GM12874 (cell line): ENCODE data around the gene FMNL1.

Experiments used
- TF ChIP-seq, protein P1 (sequence below): IDR thresholded peaks from 2 replicates; pipeline ENCODE4 v1.5.1; 2011; ENCODE audit warnings: low read depth, mild to moderate bottlenecking, control low read depth, low read length, moderate library complexity; ENCODE audit not compliant: insufficient read depth

Gene FMNL1

DNA sequence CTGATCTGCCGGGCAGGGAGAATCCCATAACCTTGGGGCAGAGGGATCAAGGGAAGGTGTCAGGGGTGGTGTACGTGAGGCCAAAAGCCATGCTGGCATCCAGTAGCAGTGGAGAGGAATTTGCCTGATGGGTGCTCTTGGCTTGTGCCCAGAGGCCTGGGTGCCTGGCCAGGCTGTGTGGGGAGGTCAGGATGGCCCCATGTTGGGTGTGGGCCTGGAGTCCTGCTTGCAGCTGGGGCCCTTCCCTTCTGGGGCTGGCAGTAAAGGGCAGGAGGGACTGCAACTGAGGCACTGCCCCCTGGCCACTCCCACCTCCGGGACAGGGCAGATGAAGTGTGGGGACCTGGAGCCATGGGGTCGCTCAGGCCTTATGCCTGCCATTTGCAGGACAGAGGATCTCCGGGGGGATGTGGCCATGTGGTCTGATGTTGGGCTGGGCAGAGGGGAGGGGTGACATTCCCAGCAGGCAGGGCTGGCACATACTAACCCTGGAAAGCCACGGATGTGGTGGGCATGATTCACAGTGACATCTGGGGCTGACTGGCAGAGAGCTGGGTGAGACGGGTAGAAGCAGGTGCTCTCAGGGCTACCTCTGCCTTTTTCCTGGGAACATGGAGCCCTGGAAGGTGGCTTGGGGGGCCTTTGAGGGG is 3.5 kb downstream of the FMNL1 start:
- TF ChIP-seq, protein P1, sequence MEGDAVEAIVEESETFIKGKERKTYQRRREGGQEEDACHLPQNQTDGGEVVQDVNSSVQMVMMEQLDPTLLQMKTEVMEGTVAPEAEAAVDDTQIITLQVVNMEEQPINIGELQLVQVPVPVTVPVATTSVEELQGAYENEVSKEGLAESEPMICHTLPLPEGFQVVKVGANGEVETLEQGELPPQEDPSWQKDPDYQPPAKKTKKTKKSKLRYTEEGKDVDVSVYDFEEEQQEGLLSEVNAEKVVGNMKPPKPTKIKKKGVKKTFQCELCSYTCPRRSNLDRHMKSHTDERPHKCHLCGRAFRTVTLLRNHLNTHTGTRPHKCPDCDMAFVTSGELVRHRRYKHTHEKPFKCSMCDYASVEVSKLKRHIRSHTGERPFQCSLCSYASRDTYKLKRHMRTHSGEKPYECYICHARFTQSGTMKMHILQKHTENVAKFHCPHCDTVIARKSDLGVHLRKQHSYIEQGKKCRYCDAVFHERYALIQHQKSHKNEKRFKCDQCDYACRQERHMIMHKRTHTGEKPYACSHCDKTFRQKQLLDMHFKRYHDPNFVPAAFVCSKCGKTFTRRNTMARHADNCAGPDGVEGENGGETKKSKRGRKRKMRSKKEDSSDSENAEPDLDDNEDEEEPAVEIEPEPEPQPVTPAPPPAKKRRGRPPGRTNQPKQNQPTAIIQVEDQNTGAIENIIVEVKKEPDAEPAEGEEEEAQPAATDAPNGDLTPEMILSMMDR = no peak

DNA sequence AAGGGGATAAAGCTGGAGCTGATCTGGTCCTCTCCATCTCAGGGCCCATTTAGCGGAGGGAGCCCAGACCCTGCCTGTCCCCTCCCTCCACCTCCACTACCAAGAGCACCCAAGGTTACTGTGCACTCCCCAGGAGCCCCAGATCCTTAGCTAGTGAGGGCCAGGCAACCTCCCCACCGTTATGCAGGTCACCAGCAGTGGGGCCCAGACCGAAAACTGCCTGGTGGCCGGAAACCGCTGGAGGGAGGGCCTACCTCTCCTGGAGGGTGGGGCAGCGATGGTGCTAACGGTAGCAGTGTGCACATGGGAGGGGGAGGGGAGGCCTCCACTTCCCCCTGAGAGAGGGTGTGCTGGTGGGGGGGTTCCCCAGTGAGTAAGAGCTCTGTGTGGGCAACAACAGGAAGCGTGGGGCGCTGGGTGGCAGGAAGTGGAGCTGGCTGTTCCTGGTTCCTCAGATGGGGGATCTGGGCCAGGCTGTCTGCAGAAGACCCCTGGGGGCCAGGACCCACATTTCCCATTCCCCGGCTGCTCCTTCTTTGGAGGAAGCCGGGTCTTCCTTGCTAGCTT is 4.4 kb downstream of the FMNL1 start:
- TF ChIP-seq, protein P1 = no peak

DNA sequence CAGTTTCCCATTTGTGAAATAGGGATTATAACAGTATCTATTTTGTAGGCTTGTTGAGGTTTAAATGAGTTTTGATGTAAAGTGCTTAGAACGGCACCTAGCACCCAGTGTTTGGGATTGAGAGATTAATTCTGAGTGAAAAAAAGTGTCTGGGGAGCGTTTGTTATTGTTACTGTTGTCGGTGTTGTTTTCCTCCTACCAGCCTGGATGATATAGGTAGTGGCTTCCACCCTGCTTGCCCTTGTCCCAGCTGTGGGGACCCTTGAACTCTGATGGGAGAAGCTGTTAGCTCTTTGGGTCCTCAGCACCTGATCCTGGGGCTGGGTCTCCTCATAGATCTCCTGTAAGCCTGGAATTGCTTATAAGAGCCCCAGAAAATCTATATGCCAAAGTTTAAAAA is 4.9 kb downstream of the FMNL1 start:
- TF ChIP-seq, protein P1 = no peak

DNA sequence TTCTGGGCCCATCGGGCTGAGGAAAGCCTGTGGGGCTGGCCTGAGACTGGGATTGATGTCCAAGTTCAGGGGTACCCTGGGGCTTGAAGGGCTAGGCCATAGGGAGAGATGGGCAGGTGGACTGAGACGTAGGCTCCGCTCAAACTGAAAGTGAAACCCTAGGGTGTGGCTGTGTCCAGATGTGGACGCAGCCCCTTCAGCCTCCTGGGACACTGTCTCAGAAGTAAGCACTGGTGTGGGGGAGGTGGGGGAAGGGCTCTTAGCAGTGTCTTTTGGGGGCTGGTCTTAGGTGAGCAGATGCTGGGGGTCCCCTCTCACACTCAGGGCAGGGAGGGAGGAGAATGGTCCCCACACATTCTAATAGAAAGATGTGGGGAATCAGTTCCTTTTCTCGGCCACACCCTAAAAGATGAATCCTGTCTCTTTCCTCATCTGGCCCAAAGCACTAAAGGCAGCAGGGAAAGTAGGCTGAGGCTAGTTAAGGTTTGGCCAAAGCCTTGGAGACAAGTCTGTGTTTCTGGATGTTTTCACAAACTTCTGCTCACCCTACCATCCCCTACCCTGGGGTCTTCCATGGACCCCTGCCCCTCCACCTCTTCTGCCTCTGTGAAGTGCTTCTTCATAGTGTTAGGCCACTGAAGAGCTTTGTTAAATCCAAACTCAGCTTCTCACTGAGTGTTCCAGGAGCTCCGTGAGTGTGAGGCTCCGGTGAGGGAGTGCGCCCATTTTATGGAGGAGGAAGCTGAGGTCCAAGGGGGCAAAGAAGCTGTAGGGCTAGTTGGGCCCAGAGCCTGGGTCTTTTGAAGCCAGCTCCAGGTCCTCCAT is 5.6 kb downstream of the FMNL1 start:
- TF ChIP-seq, protein P1 = no peak

DNA sequence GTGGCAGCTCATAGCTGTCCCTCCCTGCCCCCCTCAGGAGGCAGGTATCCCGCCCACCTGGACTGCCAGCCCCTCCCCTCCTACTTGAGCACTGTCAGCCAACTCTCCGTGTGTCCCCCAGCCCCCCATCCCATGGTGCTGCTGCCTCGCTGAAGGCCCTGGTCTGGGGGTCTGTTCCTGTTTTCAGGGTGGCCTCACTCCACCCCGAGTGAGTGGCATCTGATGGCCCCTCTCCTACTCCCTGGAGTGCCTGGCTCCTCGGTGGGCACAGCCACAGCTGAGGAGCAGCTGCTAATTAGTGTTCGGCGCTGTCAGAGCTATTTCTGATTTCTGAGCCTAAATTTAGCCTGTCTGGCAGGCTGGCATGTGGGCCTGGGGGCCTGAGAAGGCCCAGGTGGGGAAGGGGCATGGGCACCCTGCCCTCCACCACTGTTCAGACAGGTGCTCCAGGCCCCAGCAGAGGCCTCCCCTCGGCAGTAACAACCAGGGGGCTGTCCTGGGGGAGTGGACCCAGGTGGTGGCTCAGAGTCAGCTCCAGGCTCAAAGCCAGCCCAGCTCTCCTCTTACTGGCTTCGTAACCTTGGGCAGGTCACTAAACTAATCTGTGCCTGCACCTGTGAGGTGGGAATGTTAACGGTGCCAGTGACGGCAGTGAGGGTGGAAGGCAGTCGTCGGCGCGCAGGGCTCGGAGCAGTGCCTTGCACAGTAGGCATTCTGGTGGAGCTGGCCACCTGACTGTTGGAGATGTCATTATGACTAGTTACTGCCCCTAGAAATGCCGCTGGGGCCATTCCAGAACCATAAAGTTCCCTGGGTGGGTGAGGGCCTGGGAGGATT is 6.5 kb downstream of the FMNL1 start:
- TF ChIP-seq, protein P1 = no peak

DNA sequence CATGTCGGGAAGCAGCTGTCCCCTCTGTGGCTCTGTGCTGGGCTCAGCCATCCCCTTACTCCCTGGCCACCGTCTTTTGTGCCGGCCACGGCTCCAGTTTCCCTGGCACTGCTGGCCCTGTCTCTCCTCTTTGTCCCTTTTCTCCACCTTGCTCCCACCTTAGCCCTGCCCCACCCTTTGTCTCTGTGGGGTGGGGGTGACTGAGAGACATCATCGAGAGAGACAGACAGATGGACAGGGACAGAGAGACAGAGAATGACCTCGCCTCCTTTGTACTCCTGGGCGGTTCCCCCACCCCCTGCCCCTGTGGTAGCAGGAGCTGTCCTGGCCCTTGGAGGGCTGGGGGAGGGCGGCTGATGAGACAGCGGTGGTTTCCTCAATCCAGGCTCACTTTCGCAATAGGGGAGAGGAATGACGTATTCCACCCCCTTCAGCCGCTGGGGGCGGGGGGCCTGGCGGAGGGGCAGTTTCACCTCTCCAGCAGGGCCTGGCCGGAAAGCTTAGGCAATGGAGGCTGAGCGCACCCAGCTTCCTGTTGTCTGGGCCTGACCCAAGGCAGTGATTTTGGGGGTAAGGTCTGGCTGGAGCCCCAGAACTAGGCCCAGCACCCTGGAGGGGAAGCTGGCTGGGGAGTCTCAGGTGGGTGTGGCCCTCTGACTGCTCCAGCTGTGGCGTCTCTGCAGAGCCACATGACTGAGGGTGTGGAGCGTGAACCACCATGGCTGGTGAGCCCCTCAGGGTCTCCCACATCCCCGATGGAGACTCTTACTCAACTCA is 7.3 kb downstream of the FMNL1 start:
- TF ChIP-seq, protein P1 = no peak
